A204.1 (cell line): ENCODE measurements around the gene FHIT.

Source experiments
- FAIRE-seq: peaks from 2 replicates; lab custom pipeline; 2012; peaks lifted over from hg19 to GRCh38; lab: Jason Lieb, UNC

FHIT gene

GRCh38 chr3:59759298-59760031 lies 1491.8 kb downstream of the FHIT start:
- FAIRE-seq, result no peak

- no peak for FAIRE-seq
Measured at GRCh38 chr3:59758672-59759071, 1492.6 kb downstream of the FHIT start.

GRCh38 chr3:59756934-59757333 lies 1494.3 kb downstream of the FHIT start:
- no peak for FAIRE-seq

- no peak for FAIRE-seq
Measured at GRCh38 chr3:59754456-59755129, 1496.7 kb downstream of the FHIT start.

DNA sequence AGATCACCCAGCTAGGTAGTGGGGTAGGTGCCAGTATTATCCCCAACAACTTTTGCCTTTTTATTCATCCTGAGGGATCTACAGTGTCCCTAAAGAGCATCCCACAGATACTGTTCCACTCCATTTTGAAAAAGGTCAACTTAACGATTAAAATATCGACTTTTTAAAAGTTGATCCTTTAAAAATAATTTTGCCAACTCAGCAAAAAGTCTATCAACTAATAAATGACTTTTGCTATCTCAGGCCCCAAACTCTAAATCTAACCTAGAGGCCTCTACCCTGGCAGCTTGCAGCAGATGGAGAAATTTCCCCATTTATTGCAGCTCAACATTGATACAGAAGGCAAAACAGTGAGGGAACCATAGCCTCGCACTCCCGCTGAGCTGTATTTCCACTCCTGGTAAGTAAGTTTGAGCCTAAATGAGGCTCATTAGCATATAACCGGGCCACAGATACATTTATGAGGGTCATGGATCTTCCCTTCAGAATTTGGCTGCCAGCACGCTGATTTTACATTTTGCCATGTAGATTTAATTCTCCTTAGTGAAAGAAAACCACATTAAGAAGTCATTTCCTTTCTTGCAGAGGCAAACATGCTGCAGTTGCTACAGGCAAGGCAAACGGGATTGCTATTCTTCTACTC lies 1497.3 kb downstream of the FHIT start:
- FAIRE-seq, result no peak

- FAIRE-seq, result no peak
Measured at GRCh38 chr3:59752925-59753324, 1498.3 kb downstream of the FHIT start.

GRCh38 chr3:59751606-59752005 lies 1499.6 kb downstream of the FHIT start:
- FAIRE-seq, result no peak

GRCh38 chr3:59750391-59750790 lies 1500.9 kb downstream of the FHIT start:
- no peak for FAIRE-seq

DNA sequence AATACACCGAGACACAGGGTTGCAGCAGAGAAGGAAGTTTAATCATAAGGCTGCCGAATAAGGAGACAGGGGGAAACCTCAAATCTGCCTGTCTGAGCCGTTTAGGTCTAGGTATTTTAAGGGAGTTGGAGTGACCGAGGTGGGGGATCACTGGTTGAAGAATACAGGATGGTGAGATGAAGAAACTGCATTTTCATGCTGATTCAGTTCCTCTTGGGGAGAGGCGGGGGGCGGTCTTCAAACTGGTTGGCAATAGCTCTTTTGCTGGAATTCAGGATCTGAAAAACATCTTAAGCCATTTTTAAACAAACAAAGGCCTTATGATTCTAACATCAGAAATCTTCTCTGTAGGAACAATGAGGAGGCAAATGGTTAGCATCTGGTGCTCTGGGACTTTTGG lies 1502.0 kb downstream of the FHIT start:
- FAIRE-seq, result no peak

- FAIRE-seq, result no peak
Measured at GRCh38 chr3:59746585-59746984, 1504.7 kb downstream of the FHIT start.

DNA sequence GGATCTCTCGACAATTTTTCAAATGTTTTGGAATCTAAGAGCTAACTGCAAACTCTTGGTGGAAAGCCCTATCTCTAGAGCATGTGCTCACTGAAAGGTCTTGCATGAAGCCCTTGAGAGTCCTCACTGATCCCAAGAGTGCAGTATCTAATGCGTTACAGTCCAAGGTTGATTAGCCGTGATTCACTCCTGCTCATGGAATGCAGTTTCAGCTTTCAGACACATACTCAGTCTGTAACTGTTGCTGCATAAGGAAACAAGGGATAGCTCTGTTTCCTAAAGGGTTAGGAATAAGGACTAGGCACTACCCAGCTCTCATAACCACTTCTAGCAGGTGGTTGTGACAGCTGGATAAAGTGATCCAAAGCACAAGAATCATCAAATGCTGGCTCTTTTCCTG lies 1514.0 kb downstream of the FHIT start:
- no peak for FAIRE-seq

GRCh38 chr3:59734061-59734460 lies 1517.2 kb downstream of the FHIT start:
- FAIRE-seq, result no peak

GRCh38 chr3:59733041-59733809 lies 1518.0 kb downstream of the FHIT start:
- no peak for FAIRE-seq

- FAIRE-seq, result no peak
Measured at GRCh38 chr3:59731943-59732342, 1519.3 kb downstream of the FHIT start.

GRCh38 chr3:59730591-59730990 lies 1520.7 kb downstream of the FHIT start:
- FAIRE-seq, result no peak

DNA sequence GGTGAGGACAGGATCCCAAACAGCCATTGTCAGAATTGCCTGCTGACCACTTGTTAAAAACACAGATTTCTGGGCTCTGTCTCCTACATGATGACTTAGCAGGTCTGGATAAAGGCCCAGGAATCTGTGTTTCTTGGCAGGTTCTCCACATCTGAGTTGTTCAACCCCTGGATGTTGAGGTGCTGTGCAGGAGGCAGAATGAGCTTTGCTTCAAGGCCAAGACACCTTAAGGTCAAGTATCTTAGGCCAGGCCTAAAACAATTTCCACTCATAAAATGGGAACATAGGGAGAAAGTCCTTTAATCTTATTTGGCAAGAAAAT lies 1522.7 kb downstream of the FHIT start:
- FAIRE-seq, result no peak

GRCh38 chr3:59727902-59728586 lies 1523.2 kb downstream of the FHIT start:
- no peak for FAIRE-seq

DNA sequence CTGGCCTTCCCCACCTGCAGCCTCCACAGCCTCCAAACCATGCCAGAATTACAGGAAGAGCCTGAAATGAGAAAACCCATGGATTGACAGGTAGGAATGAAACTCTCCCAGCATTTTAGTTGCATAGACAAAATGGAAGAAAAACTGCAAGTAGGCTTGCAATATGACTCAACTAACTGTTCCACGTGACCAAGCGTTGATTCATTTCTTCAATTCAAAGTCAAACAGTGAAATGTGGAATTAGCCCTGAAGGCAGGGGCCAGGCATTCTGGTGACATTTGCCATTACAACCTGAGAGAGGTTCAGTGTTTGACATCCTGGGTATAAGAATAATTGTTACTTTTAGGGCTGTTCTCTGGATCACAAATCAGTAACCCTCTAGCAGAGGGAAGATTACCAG lies 1525.0 kb downstream of the FHIT start:
- FAIRE-seq, result no peak

DNA sequence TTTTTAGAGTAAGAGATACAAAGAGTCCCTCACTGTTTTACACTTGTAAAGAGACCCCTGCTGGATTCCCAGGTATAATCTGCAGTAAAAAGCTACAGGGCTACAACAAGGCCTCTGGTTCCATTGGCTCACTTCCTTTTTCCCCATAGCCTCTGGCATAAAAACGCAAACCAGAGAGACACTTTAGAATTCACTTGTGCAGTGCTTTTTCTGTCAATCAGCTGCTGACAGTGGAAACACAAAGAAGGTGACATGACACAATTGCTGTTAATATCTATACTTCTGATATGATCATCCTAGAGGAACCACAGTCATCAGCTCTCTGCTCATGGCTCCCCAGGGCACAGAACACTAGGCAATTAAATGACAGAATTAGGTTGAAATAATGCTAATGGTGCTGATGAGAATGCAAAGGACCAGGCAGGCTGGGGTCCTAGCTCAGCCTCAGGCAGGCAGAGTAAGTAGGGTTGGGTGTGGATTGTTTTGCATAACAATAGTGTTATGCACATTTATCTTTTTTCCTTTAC lies 1533.5 kb downstream of the FHIT start:
- no peak for FAIRE-seq

DNA sequence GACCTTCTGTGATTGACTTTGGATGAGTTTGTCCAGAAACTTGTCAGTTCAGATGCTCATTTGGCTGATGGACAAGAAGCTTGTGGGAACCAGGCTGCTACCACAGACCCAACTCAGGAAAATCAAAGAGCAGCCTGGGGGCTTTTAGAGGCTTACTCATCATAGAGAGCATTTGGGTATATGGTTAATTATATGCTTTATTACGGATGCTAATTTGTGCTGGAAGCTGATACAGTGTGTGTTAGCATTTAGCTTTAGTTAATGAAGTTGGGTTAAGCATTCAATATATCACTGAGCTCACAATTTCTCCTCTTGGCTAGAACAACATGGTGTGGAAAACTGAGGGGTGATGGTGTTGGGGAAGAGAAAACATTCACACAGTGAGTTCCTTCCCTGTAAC lies 1537.2 kb downstream of the FHIT start:
- FAIRE-seq, result no peak

GRCh38 chr3:59710554-59710953 lies 1540.7 kb downstream of the FHIT start:
- no peak for FAIRE-seq
